Ishikawa (cell line): ENCODE results near the gene CYTH4.

Experiments
- FOXM1 ChIP-seq: IDR thresholded peaks from 2 replicates; pipeline ENCODE4 v1.6.1; 2012; ENCODE audit warnings: low read depth, borderline replicate concordance
- REST ChIP-seq: IDR thresholded peaks from 2 replicates; pipeline ENCODE4 v1.6.1; 2012; ENCODE audit warnings: low read depth, mild to moderate bottlenecking
- TCF12 ChIP-seq: IDR thresholded peaks from 2 replicates; pipeline ENCODE4 v1.6.1; 2012; ENCODE audit warnings: low read depth
- TEAD4 ChIP-seq: IDR thresholded peaks from 2 replicates; pipeline ENCODE4 v1.6.1; 2012

DNA sequence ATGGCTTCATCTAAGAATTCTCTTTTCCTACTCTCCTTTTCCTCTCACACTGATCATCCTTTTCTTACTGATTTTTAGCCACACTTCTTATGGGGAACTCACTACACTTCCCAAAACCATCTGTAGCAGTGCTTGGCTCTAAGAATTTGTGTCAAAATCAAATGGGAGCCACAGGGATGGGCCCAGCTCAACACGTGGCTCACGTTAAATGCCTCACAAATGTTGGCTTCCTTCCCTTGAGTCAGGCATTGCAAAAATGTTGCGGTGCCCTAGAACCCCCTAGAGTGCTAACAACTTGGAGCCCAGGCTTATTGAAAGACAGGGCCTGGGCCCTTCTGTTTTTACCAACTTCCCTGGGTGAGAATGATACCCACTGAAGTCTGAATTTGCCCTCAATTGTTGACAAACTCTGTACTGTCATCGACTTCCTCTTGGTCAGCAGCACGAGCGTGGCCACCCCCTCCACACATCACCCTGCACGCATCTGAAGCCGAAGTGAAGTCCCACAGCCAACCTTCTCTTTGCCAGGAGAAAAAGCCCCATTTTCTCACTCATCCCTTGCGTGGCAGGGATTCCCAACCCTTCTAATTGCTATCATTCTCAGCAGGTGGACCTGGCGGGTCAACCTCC lies 75.3 kb downstream of the CYTH4 start:
- no peak for TF ChIP-seq FOXM1
- no peak for TF ChIP-seq TEAD4
- TF ChIP-seq REST = no peak
- no peak for TF ChIP-seq TCF12
